RWPE1 (cell line): ENCODE results near the gene CCR9.

Experiments
- CTCF ChIA-PET: fragments of 350-600 bp; sonication (Branson Sonifier 250); formaldehyde crosslinking; extraction: SDS; loops from one replicate; lab custom pipeline; 2021; lab: Yijun Ruan, JAX
- POLR2A ChIA-PET: fragments of 400-600 bp; formaldehyde crosslinking; extraction: SDS; loops from one replicate; lab custom pipeline; 2020; ENCODE audit warnings: antibody characterized with exemption; ENCODE audit not compliant: low non-redundant PET; lab: Yijun Ruan, JAX
- DNase-seq: peaks from one replicate; pipeline ENCODE4 v3.0.0; 2012; ENCODE audit warnings: low spot score
- H3K27ac ChIP-seq: fragments of 450-650 bp; 2 replicates; pipeline ENCODE4 v1.5.1; 2017
- TF ChIP-seq, protein P1 (sequence below): fragments of 450-650 bp; conservative IDR thresholded peaks from 2 replicates; pipeline ENCODE4 v1.5.1; 2017; ENCODE audit warnings: low read depth, mild to moderate bottlenecking

CCR9 gene

GRCh38 chr3:45905755-45906154 lies 19.4 kb downstream of the CCR9 start:
- H3K27ac ChIP-seq, result no peak overlapping the region
- no peak for DNase-seq
- TF ChIP-seq, protein P1, sequence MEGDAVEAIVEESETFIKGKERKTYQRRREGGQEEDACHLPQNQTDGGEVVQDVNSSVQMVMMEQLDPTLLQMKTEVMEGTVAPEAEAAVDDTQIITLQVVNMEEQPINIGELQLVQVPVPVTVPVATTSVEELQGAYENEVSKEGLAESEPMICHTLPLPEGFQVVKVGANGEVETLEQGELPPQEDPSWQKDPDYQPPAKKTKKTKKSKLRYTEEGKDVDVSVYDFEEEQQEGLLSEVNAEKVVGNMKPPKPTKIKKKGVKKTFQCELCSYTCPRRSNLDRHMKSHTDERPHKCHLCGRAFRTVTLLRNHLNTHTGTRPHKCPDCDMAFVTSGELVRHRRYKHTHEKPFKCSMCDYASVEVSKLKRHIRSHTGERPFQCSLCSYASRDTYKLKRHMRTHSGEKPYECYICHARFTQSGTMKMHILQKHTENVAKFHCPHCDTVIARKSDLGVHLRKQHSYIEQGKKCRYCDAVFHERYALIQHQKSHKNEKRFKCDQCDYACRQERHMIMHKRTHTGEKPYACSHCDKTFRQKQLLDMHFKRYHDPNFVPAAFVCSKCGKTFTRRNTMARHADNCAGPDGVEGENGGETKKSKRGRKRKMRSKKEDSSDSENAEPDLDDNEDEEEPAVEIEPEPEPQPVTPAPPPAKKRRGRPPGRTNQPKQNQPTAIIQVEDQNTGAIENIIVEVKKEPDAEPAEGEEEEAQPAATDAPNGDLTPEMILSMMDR, result no peak
- ChIA-PET POLR2A (no interaction called here), CTCF (no interaction called here)

DNA sequence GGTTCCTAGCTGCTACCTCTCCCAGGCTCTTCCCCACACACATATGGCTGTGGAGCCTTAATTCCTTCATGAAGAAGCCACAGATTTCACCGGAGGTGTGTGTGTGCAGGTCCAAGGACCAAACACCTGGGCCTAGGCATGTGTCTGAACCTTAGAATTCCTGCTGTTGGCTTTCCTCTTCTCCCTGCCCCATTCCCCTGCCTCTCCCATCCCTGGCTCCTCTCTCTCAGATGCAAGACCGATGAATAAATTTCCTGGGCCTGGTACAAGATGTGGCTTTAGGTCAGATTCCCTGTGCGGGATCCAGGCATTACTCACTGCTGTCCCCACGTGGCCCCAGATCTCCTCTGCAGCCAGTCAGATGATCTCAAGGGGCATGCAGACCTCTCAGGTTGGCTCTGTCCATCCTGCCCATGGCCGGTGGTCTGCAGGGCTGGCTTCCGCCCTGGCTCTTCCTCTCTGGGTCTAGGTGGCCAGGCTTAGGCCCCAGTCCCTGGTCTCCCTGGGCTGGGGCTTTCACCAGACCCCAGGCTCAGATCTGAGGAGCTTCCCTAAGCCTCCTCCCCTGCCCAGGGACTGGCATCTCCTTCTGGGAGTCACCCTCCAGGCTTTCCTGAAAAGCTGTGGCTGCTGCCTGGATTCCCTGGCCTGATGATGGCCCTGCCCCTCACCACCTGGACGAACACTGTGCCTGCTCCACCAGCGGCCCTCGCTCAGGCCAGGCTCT lies 20.5 kb downstream of the CCR9 start:
- H3K27ac ChIP-seq, result no peak overlapping the region
- no peak for DNase-seq
- POLR2A ChIA-PET, result no interaction called here

DNA sequence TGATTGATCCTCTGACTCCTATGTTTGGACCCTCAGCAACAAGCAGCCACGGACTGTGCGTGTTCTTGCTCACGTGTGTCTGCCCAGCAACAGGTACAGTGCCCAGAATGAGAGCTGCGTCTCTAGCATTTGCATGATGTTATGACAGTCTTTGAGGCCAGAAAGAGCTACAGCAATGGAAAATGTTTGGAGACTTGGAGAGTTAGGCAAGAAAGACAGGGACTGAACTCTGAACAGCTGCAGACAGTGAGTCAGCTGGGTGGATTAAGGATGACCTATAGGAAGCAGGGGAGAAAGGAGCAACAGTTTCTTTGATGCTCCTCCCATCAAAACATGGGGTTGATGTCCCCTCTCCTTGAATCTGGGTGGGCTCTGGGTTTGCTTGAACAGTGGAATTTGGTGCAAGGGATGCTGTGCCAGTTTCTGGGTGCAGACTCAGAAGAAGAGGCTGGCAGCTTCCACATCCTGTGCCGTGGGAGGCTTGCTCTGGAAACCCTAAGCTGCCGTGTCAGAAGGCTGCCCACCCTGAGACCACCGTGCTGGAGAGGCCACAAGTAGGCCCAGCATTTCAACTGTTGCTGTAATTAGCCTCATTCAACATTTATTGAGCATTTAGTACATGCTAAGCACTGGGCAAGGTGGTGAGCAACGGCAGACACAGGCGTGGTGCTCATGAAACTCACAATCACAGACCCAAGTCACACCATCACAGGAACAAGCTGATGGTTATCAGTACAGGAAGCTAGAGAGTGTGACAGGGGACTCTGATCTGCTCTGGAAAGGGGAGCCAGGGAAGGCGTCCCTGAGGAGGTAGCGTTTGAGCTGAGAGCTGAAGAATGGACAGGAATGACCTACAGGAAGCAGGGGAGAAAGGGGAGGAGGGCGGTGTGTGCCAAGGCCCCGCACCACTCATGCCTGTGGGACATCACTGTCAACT lies 21.7 kb downstream of the CCR9 start:
- CTCF ChIA-PET, result interaction anchor here (0.6 kb wide), 1 partner anchor 722 kb away, joined by 3 read pairs; no protein-coding TSS in a partner anchor
- no peak overlapping the region for H3K27ac ChIP-seq
- POLR2A ChIA-PET, result no interaction called here
- no peak for DNase-seq
- TF ChIP-seq, protein P1, result no peak

More for the DNA sequence above, 20.5 kb downstream of the CCR9 start:
- TF ChIP-seq, protein P1, result no peak; the same call in 1 of the 2 replicates
- CTCF ChIA-PET, result interaction anchor here (0.6 to 0.7 kb wide), 2 partner anchors 20 to 22 kb away, joined by 3 read pairs; partner anchors contain the start of gene CCR9

GRCh38 chr3:45908761-45909160 lies 22.4 kb downstream of the CCR9 start:
- no peak overlapping the region for H3K27ac ChIP-seq
- DNase-seq, result no peak
- ChIA-PET CTCF (interaction anchor here (0.6 kb wide), 1 partner anchor 721 kb away, joined by 3 read pairs; no protein-coding TSS in a partner anchor), POLR2A (no interaction called here)
- TF ChIP-seq, protein P1, result no peak

DNA sequence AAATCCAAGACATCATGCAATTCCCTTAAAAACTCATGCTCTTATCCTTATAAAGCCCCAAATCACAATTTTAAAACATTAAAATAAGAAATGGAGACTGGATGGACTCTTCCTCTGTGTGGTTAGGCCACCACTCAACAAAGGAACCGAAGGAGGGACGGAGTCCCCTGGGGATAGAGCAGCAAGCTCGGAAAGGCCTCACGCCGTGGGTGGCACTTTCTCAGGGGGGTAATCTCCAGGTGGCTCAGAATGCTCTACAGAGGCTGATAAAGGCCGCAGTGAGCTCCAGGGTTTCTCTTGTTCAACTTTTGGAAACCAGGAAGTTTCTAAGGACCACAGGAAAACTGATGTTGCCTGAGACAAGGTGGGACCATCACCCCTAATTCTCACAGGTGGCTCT lies 23.2 kb downstream of the CCR9 start:
- CTCF ChIA-PET, result no interaction called here
- H3K27ac ChIP-seq, result no peak overlapping the region
- DNase-seq, result no peak
- POLR2A ChIA-PET, result no interaction called here
- TF ChIP-seq, protein P1, result no peak

DNA sequence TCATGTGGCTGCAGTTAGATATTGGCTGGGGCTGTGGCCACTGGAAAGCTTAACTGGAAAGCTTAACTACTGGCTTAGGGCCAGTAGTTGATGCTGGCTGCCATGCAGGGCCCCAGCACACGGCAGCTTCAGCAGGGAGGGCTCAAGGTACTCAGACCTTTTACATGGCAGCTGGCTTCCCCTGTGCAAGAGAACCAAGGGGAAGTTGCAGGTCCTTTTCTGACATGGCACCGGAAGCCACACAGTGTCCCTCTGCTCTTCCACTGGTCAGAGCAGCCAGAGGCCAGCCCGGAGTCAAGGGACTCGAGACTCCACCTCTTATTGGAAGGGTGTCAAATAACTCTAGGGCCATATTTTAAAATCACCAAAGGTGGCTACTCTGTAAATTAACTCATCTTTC lies 24.5 kb downstream of the CCR9 start:
- no peak for DNase-seq
- TF ChIP-seq, protein P1, result no peak
- CTCF ChIA-PET, result interaction anchor here (0.6 kb wide), 1 partner anchor 63 kb away, joined by 4 read pairs; no protein-coding TSS in a partner anchor
- POLR2A ChIA-PET, result no interaction called here
- no peak overlapping the region for H3K27ac ChIP-seq
